GM23248 (cell line): Measurements from ENCODE around the gene PPP2R5C. TPM values are rescaled to one million over a fixed set of nuclear protein-coding genes. Genes with fewer than 3 reads are reported as not detected.

Experiments
- DNase-seq: peaks from one replicate; pipeline ENCODE4 v3.0.0-alpha.2; 2015
- H2AFZ ChIP-seq: fragments of 200-600 bp; sonication (generic); 2 replicates; pipeline ENCODE4 v1.6.1; 2016; ENCODE audit warnings: antibody characterized with exemption
- H3F3A ChIP-seq: fragments of 200-600 bp; sonication (generic); 2 replicates; pipeline ENCODE4 v1.6.1; 2016; ENCODE audit warnings: mild to moderate bottlenecking, antibody characterized with exemption, mixed run types; ENCODE audit not compliant: insufficient read depth
- H3K27ac ChIP-seq: fragments of 200-600 bp; sonication (generic); 2 replicates; pipeline ENCODE4 v1.5.1; 2016; ENCODE audit warnings: mild to moderate bottlenecking
- H3K27me3 ChIP-seq: fragments of 200-600 bp; sonication (generic); replicated peaks from 2 replicates; pipeline ENCODE4 v1.6.1; 2016; ENCODE audit warnings: mild to moderate bottlenecking; ENCODE audit not compliant: insufficient read depth
- H3K36me3 ChIP-seq: fragments of 200-600 bp; sonication (generic); 2 replicates; pipeline ENCODE4 v1.6.1; 2016; ENCODE audit warnings: low read depth, mild to moderate bottlenecking
- H3K4me1 ChIP-seq: fragments of 200-600 bp; sonication (generic); 2 replicates; pipeline ENCODE4 v1.6.1; 2016; ENCODE audit warnings: mild to moderate bottlenecking; ENCODE audit not compliant: insufficient read depth
- H3K4me2 ChIP-seq: fragments of 200-600 bp; sonication (generic); one replicate; pipeline ENCODE4 v1.6.1; 2016; ENCODE audit warnings: mild to moderate bottlenecking; ENCODE audit not compliant: unreplicated experiment
- H3K4me3 ChIP-seq: fragments of 200-600 bp; sonication (generic); 2 replicates; pipeline ENCODE4 v1.5.1; 2016; ENCODE audit warnings: mild to moderate bottlenecking
- H3K79me2 ChIP-seq: fragments of 200-600 bp; sonication (generic); 2 replicates; pipeline ENCODE4 v1.6.1; 2016; ENCODE audit warnings: mild to moderate bottlenecking; ENCODE audit not compliant: insufficient read depth
- H3K9ac ChIP-seq: fragments of 200-600 bp; sonication (generic); 2 replicates; pipeline ENCODE4 v1.6.1; 2016; ENCODE audit warnings: mild to moderate bottlenecking
- H3K9me2 ChIP-seq: fragments of 200-600 bp; sonication (generic); 2 replicates; pipeline ENCODE4 v1.6.1; 2016; ENCODE audit warnings: mixed run types, mild to moderate bottlenecking, moderate library complexity; ENCODE audit not compliant: insufficient read depth
- H3K9me3 ChIP-seq: fragments of 200-600 bp; sonication (generic); one replicate; pipeline ENCODE4 v1.6.1; 2017; ENCODE audit warnings: low read depth
- H4K20me1 ChIP-seq: fragments of 200-600 bp; sonication (generic); 2 replicates; pipeline ENCODE4 v1.6.0; 2016; ENCODE audit not compliant: insufficient read depth
- EZH2 ChIP-seq: fragments of 200-600 bp; sonication (generic); IDR thresholded peaks from 2 replicates; pipeline ENCODE4 v1.6.1; 2018; ENCODE audit warnings: antibody characterized with exemption, mild to moderate bottlenecking; ENCODE audit not compliant: insufficient read depth, poor library complexity, severe bottlenecking
- EZH2phosphoT487 ChIP-seq: fragments of 200-600 bp; sonication (generic); IDR thresholded peaks from 2 replicates; pipeline ENCODE4 v1.6.1; 2018; ENCODE audit warnings: antibody characterized with exemption, moderate library complexity, mild to moderate bottlenecking, low read depth; ENCODE audit not compliant: insufficient read depth
- WGBS, 2 experiments: methylation state at CpG; one replicate each; pipeline ENCODE4 v1.1.6; 2015 to 2017; ENCODE audit warnings: low lambda C conversion rate in 2 of 2, low coverage in 1 of 2; ENCODE audit errors: missing lambda C conversion rate in 2 of 2; 5-methylcytosine and 5-hydroxymethylcytosine counted together
- in situ Hi-C: fragments of 300-500 bp; cut with MboI; formaldehyde crosslinking; loops from 2 replicates; pipeline ENCODE4 v1.15.0; 2020
- polyA plus RNA-seq: library from polyadenylated mRNA; unstranded; fragments of >200 nt; fragmentation: Nextera tagmentation; extraction: Ambion mirVana; gene quantifications from 2 replicates; pipeline ENCODE4 v1.2.1, GENCODE V29; 2016
- total RNA-seq: library from RNA; depleted of rRNA; stranded (reverse); fragments of >200 nt; shearing (Covaris generic); gene quantifications from 2 replicates; pipeline ENCODE4 v1.2.3, GENCODE V29; 2014

The PPP2R5C gene
- total and polyA plus RNA-seq, 2 experiments from 2014 or later = 76.3 to 77.9 TPM

DNA sequence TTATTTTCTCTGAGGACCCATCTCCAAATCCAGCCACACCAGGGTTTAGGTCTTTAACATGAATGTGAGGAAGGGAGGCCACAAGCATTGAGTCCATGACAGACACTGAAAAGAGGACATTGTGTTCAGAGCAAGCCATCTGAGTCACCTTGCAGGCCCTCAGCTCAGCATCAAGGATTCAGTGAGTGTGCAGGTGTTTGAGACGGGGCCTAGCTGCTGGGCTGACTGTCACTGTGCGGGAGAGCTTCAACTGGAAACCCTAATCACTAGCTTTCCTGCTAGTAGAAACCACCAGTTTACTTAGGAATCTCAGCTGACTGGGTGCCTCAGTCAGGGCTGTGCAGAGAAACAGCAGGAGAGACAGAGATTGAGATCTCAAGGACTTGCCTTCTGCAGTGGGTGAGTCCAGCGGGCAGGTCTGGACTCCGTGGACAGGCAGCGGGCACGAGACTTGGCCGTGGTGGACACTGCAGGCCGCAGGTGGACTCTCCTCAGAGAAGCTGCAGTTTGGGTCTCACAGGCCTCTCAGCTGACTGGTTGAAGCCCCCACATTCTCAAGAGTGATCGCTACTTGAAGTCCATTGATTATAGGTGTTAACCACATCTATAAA, 116.8 kb downstream of the PPP2R5C start:
- Histone ChIP-seq H2AFZ (no peak overlapping the region), H3K27me3 (no peaks in the 10 kb centered on the region), H3K79me2 (peaks cover 95% of the 10 kb centered on the region), H4K20me1 (peaks cover 10% of the 10 kb centered on the region; the same call in 1 of the 2 replicates), H3F3A (no peaks in the 10 kb centered on the region), H3K9ac (no peak overlapping the region), H3K4me2 (no peak overlapping the region), H3K36me3 (no peaks in the 10 kb centered on the region), H3K4me1 (peaks cover 18% of the 10 kb centered on the region), H3K9me2 (no peaks in the 10 kb centered on the region), H3K27ac (no peak overlapping the region), H3K4me3 (no peak overlapping the region), H3K9me3 (no peaks in the 10 kb centered on the region)
- WGBS, 2 experiments = 84 to 88% methylated on average over 9 of the region's 9 CpGs
- TF ChIP-seq EZH2 (no peak), EZH2phosphoT487 (no peak)
- no peak for DNase-seq
- in situ Hi-C loops = no loop called here

DNA sequence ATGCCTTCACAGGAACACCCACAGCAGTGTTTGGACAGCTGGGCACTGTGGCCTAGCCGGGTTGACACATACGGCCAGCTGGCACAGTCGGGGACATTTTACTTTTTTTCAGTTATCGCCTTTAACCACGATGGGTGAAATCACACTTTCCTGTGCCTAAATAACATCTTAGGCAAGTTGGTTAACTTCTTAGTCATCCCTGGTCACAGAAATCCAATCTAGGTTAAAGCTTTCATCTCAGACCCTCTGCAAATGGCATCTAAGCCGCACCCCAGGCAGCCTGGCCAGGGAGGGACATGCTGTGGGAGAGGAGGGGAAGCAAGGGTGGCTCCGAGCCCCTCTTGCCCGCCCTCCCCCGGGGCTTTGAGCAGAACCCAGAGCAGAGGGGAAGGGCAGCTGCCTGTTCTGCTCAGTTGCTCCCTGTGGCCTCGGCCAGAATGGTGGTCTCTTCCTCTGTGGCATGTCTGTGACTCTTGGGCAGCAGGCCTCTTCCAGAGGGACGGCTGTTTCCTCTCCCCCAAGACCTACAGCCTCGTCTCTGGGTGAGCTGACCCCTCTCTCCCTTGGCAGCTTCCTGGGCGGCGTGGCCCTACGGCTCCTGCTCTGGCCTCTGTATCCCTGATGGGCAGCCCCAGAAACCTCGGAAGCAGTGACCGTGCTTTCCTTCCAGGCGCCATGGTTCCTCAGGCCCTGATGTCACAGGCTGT, 117.5 kb downstream of the PPP2R5C start:
- no peak for DNase-seq
- H3F3A ChIP-seq = no peaks in the 10 kb centered on the region
- H2AFZ ChIP-seq = no peak overlapping the region
- no peak overlapping the region for H3K27ac ChIP-seq
- peaks cover 94% of the 10 kb centered on the region for H3K79me2 ChIP-seq
- H4K20me1 ChIP-seq = peaks cover 8% of the 10 kb centered on the region; the same call in 1 of the 2 replicates
- H3K4me1 ChIP-seq = peaks cover 18% of the 10 kb centered on the region
- H3K9me2 ChIP-seq = no peaks in the 10 kb centered on the region
- H3K4me3 ChIP-seq = no peak overlapping the region
- H3K4me2 ChIP-seq = no peak overlapping the region
- in situ Hi-C loops = no loop called here
- H3K9ac ChIP-seq = no peak overlapping the region
- no peaks in the 10 kb centered on the region for H3K36me3 ChIP-seq
- TF ChIP-seq EZH2 (no peak), EZH2phosphoT487 (no peak)
- no peaks in the 10 kb centered on the region for H3K27me3 ChIP-seq
- H3K9me3 ChIP-seq = no peaks in the 10 kb centered on the region
- whole genome bisulfite sequencing, 2 experiments = 92 to 93% methylated on average over 18 of the region's 18 CpGs

DNA sequence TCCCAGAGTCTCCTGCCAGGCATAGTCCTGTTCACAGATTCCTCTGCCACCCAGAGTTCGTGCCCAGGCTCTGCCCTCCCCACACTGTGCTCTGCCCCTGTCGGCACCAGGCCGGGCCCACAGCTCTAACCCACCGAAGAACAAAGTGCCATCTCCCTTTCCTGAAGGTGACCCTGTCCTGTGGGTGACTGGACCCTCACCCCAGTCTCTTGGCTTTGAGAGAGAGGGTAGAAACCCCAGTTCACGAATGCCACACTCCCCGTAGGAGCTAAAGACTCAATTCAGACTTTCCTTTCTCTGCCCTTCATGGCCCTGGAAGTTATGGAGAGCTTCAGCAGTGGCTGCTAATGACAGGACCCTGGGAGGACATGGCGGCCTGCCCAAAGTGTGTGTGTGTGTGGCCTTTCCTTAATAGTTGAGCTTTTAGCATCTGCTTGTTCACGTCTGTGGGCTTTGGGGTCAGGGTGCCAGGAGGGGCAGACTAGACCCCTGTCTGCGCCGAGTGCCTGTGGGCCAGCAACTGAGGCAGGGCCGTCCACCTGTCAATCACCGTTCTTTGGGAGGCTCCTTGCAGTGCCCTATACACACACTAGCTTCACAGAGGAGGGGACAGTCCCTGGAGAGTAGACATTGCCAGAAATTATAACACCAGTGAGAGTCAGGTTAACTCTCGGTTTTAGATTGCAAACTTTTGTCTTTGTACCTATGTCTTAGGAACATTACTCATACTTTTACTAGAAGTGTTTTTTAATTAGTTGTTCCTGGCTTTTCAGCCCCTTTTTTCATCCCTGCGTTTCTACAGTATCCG, 118.2 kb downstream of the PPP2R5C start:
- H3K4me1 ChIP-seq = peaks cover 18% of the 10 kb centered on the region
- 92 to 93% methylated on average over 15 of the region's 15 CpGs for WGBS, 2 experiments
- H4K20me1 ChIP-seq = peaks cover 8% of the 10 kb centered on the region; the same call in 1 of the 2 replicates
- no peak overlapping the region for H3K4me3 ChIP-seq
- no peak for DNase-seq
- H3K27ac ChIP-seq = no peak overlapping the region
- H3K36me3 ChIP-seq = no peaks in the 10 kb centered on the region
- no peak overlapping the region for H3K9ac ChIP-seq
- no peak for TF ChIP-seq EZH2
- no peak for TF ChIP-seq EZH2phosphoT487
- no peaks in the 10 kb centered on the region for H3K9me2 ChIP-seq
- H3K27me3 ChIP-seq = no peaks in the 10 kb centered on the region
- in situ Hi-C loops = no loop called here
- H3F3A ChIP-seq = no peaks in the 10 kb centered on the region
- H3K79me2 ChIP-seq = peaks cover 86% of the 10 kb centered on the region
- H3K4me2 ChIP-seq = no peak overlapping the region
- no peaks in the 10 kb centered on the region for H3K9me3 ChIP-seq
- H2AFZ ChIP-seq = no peak overlapping the region

DNA sequence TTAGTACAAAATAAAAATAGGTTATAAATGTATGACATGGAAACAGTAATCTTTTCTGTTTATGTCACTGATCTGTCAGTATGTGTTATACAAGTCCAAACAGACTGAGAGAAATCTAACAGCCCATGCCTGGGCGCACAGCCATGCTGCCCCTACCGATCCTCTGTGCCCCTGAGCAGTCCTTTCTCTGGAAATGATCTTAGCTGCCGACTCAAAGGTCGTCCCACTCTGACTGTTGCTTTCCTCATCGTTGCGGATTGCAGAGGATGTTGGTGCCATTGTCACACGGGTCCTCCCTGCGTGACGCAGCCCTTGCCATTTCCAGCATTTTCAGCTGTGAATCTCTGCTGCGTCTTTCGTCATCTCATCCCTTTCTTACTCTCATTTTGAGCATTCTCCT, 119.9 kb downstream of the PPP2R5C start:
- no peak overlapping the region for H3K4me3 ChIP-seq
- peaks cover 69% of the 10 kb centered on the region for H3K79me2 ChIP-seq
- H4K20me1 ChIP-seq = peaks cover 2% of the 10 kb centered on the region; the same call in 1 of the 2 replicates
- TF ChIP-seq EZH2phosphoT487 = no peak
- no peak for TF ChIP-seq EZH2
- H3K27me3 ChIP-seq = no peaks in the 10 kb centered on the region
- H3F3A ChIP-seq = no peaks in the 10 kb centered on the region
- H3K9me2 ChIP-seq = no peaks in the 10 kb centered on the region
- 95 to 96% methylated on average over 11 of the region's 11 CpGs for WGBS, 2 experiments
- H3K27ac ChIP-seq = no peak overlapping the region
- in situ Hi-C loops = no loop called here
- H3K9me3 ChIP-seq = no peaks in the 10 kb centered on the region
- peaks cover 8% of the 10 kb centered on the region for H3K4me1 ChIP-seq
- H2AFZ ChIP-seq = no peak overlapping the region
- no peak overlapping the region for H3K9ac ChIP-seq
- H3K4me2 ChIP-seq = no peak overlapping the region
- no peaks in the 10 kb centered on the region; the same call in 1 of the 2 replicates for H3K36me3 ChIP-seq
- DNase-seq = no peak
